ENCODE measurements around the gene SLC5A10.

SLC5A10 gene

GRCh38 chr17:18951941-18952842 lies at the start of gene SLC5A10:
Gene SLC5A10, plus strand, starts transcription at chr17:18952165. Its CDS starts 41 bp downstream, at chr17:18952206.
- no peak within 1 kb of the TSS for H3K4me3 ChIP-seq (ENCODE audit: low read depth, low read length)
- TF ChIP-seq, protein P1, sequence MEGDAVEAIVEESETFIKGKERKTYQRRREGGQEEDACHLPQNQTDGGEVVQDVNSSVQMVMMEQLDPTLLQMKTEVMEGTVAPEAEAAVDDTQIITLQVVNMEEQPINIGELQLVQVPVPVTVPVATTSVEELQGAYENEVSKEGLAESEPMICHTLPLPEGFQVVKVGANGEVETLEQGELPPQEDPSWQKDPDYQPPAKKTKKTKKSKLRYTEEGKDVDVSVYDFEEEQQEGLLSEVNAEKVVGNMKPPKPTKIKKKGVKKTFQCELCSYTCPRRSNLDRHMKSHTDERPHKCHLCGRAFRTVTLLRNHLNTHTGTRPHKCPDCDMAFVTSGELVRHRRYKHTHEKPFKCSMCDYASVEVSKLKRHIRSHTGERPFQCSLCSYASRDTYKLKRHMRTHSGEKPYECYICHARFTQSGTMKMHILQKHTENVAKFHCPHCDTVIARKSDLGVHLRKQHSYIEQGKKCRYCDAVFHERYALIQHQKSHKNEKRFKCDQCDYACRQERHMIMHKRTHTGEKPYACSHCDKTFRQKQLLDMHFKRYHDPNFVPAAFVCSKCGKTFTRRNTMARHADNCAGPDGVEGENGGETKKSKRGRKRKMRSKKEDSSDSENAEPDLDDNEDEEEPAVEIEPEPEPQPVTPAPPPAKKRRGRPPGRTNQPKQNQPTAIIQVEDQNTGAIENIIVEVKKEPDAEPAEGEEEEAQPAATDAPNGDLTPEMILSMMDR (IDR thresholded peaks at IDR 0.05; ENCODE audit: borderline replicate concordance, insufficient read depth, low read depth, low read length): no peak

- TF ChIP-seq, protein P1 (IDR thresholded peaks at IDR 0.05; ENCODE audit: borderline replicate concordance, insufficient read depth, low read depth, low read length): no peak
- H3K4me3 ChIP-seq (ENCODE audit: low read depth, low read length): no peak overlapping the region
These were observed 47.5 kb upstream of the SLC5A10 start for GRCh38 chr17:18904482-18904881.

GRCh38 chr17:18905226-18905625 lies 46.7 kb upstream of the SLC5A10 start:
- TF ChIP-seq, protein P1 (IDR thresholded peaks at IDR 0.05; ENCODE audit: borderline replicate concordance, insufficient read depth, low read depth, low read length): no peak

GRCh38 chr17:18910326-18910725 lies 41.6 kb upstream of the SLC5A10 start:
- TF ChIP-seq, protein P1 (IDR thresholded peaks at IDR 0.05; ENCODE audit: borderline replicate concordance, insufficient read depth, low read depth, low read length): no peak

More at GRCh38 chr17:18905226-18905625, 46.7 kb upstream of the SLC5A10 start:
- H3K4me3 ChIP-seq (ENCODE audit: low read depth, low read length): no peak overlapping the region

GRCh38 chr17:18910881-18911280 lies 41.1 kb upstream of the SLC5A10 start:
- no peak overlapping the region for H3K4me3 ChIP-seq (ENCODE audit: low read depth, low read length)
- TF ChIP-seq, protein P1 (IDR thresholded peaks at IDR 0.05; ENCODE audit: borderline replicate concordance, insufficient read depth, low read depth, low read length): no peak

More at GRCh38 chr17:18910326-18910725, 41.6 kb upstream of the SLC5A10 start:
- H3K4me3 ChIP-seq (ENCODE audit: low read depth, low read length): no peak overlapping the region

DNA sequence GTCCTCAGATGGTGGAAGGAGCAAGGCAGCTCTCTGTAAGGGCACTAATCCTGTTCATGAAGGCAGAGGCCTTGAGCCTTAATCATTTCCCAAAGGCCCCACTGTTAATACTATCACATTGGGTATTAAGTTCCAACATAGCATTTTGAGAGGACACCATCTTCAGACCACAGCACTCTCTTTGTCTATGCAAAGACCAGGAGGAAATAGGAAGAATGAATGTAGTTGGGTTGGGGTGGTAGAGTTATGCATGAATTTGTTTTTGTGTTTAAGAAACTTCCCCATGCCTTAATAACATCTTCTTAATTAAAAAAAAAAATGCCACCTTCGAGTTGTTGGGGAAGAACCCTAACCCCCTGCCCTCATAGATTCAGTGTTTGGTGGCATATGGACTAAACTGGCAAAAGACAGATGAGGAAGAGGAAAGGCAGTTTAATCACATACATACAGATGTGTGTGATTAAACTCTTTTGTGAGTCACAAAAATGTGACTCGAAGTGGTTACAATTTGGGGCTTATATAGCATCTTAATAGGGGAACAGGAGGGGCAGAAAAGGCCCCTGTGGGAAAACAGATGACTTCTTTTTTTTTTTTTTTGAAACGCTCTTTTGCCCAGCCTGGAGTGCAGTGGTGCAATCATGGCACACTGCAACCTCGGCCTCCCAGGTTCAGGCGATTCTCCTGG lies 35.0 kb upstream of the SLC5A10 start:
- no peak overlapping the region for H3K4me3 ChIP-seq (ENCODE audit: low read depth, low read length)
- TF ChIP-seq, protein P1 (IDR thresholded peaks at IDR 0.05; ENCODE audit: borderline replicate concordance, insufficient read depth, low read depth, low read length): no peak
